GM19467 (cell line): ENCODE data around the gene ATAD2B.

Source experiments
- ATAC-seq: cut with Tn5 transposase; IDR thresholded peaks from one replicate; pipeline ENCODE4 v1.9.1; 2021; ENCODE audit warnings: mild to moderate bottlenecking, moderate library complexity; ENCODE audit not compliant: unreplicated experiment

Gene ATAD2B

GRCh38 chr2:23915327-23915726 is 11.6 kb downstream of the ATAD2B start:
- ATAC-seq: no peak

GRCh38 chr2:23912054-23912453 is 14.9 kb downstream of the ATAD2B start:
- ATAC-seq: no peak

GRCh38 chr2:23905155-23905554 is 21.8 kb downstream of the ATAD2B start:
- ATAC-seq: no peak

DNA sequence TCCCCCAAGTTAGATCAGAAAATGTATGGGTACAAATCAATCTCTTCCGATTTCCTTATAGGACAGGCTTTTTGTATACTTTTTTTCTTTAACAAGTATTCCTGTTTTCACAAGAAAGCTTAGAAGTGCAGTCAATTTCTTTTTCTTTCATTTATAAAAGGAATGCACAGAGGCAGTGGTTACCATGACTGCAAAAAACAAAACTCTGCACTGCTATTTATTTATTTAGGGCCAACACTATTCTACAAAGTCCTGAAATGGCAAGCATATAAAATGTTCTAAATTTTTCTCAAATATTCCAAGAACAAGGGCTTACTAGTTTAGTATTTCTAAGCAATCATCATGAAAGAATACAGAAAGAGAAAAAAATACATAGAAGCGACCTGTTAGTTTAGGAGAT is 22.2 kb downstream of the ATAD2B start:
- ATAC-seq: no peak

DNA sequence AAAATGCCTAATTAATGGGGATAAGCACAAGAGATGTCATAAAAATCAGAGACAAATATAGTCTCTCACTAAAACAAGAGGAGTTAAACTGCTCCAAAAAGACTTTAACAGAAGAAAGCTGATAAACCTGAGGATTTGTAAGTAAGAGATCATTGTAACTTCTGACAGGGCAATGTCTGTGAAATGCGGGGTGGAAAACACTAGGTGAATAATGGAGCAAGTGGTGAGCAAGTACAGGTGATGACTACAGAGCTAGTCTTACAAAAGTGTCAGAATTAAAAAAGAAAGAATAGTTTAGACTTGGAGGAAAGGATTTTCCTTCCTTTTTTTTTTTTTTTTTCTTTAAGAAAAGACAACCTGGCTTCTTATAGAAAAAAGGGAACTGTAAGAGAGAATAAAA is 22.7 kb downstream of the ATAD2B start:
- no peak for ATAC-seq

GRCh38 chr2:23903034-23903433 is 23.9 kb downstream of the ATAD2B start:
- ATAC-seq: no peak

GRCh38 chr2:23901966-23902846 is 24.7 kb downstream of the ATAD2B start:
- no peak for ATAC-seq

- ATAC-seq: no peak
Observed at GRCh38 chr2:23900541-23901322, 26.2 kb downstream of the ATAD2B start.

DNA sequence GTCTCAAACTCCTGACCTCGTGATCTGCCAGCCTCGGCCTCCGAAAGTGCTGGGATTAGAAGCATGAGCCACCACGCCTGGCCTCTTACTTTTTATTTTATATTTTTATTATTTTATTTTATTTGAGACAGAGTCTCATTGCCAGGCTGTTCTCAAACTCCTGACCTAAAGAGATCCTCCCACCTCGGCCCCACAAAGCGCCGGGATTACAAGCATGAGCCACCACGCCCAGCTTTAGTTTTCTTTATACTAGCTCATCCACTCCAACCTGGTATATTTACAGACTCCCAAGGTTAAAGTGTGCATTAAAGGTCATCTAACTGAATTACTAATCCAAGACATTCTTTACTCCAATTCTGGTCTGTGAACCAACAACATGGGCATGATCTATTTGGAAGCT is 26.8 kb downstream of the ATAD2B start:
- no peak for ATAC-seq

DNA sequence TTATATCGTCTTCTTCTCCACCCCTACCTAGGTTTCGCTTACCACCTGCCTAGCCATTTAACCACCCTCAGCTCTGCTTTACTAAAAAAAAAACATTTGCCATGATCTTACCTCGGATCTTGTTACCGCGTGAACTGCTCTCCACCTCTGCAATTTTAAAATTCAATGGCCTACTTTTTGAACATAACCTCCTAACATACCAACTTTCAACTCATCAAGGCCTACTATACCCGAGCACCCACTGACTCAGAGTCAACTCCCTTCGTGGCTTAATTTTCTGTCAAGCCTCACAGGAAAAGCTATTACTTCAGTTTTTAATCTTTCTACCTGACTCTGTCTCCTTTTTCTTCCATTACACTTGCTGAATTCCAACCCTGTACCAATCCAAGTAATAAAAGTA is 55.7 kb downstream of the ATAD2B start:
- ATAC-seq: no peak

DNA sequence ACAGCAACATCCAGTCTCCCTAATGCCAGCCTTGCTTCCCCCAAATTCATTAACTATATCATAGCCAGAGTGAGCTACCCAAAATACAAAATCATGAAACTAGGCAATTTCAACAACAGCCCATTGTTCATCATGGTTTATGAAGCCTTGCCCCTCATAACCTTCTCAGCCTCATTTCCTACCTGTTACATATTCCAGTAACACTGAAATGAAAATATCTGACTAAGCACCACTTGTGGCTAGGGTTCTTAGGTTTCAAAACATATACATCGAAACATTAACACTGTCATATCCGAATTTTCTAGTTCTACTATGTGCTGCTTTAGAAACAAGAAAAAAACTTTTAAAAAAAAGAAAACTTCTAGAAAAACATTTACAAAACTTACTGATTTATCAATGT is 59.5 kb downstream of the ATAD2B start:
- ATAC-seq: no peak

DNA sequence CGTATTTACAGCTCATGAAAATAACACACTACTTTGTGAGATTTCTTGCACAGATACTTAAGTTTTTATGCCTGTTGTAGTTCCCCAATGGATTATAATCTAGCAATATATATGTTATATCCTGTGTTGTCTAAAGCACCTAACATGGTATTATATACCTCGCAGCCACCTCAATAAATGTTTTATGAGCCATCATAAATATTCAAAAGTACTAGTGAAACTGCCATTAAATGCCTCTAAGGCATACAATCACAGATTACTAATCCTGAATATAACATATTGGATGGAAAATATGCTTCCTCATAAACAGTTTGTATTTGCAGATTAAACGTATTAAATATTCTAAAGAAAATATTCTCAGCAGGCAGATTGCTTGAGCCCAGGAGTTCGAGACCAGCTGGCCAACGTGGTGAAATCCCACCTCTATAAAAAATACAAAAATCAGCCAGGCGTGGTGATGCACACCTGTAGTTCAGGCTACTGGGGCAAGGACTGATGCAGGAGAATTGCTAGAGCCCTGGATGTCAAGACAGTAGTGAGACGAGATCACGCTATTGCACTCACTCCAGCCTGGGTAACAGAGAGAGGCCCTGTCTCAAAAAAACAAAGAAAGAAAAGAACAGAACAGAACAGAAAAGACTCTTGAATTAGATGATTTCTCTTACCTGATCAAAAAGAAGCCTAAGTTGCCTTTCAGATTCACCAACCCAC is 64.1 kb downstream of the ATAD2B start:
- ATAC-seq: no peak

GRCh38 chr2:23861952-23862351 is 65.0 kb downstream of the ATAD2B start:
- ATAC-seq: no peak

- ATAC-seq: no peak
Observed at GRCh38 chr2:23859983-23860382, 66.9 kb downstream of the ATAD2B start.

- ATAC-seq: no peak
Observed at GRCh38 chr2:23859234-23859633, 67.7 kb downstream of the ATAD2B start.

DNA sequence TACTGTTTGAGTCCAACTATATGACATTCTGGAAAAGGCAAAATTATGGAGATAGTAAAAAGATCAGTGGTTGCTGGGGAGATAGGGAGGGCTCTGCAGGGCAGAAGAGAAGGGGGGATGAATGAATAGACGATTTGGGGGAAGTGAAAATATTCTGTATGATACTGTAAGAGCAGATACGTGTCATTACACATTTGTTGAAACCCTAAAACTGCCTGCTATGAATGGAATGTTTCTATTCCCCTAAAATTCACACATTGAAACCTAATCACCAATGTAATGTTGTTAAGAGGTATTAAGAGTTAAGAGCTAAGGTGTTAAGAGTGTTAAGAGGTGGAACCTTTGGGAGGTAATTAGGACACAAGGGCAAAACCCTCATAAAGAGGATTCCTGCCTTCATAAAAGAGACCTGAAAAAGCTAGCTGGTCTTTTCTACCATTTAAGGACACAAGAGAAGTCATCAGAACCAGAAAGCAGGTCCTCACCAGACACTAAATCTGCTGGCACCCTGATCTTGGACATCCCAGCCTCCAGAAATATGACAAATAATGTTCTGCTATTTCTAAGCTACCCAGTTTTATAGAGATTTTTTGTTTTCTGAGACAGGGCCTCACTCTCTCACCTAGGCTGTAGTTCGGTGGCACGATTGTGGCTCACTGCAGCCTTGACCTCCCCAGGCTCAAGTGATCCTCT is 76.2 kb downstream of the ATAD2B start:
- no peak for ATAC-seq

DNA sequence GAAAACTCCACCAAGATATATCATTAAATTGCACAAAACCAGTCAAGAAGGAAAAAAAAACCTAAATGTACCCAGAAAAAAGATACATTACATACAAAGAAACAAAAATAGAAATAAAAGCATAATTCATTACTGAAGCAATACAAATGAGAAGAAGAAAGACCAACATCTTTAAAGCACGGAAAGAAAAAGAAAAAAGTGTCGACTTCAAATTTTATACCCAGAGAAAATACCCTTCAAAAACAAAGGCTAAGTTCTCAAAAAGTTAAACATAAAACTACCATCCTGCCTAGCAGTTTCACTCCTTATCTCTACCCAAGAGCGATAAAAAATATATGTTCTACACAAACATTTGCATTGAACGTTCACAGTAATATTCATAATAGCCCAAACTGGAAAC is 82.0 kb downstream of the ATAD2B start:
- ATAC-seq: no peak

GRCh38 chr2:23843051-23843976 is 83.6 kb downstream of the ATAD2B start:
- ATAC-seq: no peak

DNA sequence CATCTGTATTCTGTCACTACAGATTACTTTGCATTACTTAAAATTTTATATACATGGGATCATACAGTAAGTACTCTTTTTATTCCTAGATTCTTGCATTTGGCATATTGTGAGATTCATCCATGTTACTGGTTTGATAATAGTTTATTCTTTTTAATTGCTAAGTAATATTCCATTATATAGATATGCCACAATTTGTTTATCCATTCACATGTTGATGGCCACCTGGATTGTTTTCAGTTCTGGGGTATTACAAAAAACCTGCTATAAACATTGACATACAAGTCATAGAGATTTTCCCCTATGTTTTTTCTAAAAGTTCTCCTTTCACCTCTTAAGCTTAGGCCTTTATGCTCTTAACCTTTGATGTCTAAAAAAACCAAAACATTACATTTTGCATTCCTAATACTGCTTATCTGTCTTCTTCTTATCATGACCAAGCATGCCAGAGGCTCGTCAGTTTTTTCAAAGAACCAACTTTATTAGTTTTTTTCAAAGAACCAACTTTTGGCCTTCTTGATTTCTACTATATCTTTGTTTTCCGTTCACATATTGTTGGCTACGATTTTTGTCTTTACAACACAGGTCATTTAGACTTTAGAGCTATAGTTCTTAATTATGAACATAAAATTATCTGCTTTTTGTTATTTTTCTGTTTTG is 86.9 kb downstream of the ATAD2B start:
- ATAC-seq: no peak
